ENCODE measurements around the gene A2ML1.
"Not testable (repeated sequence)": the region's sequence is repeated elsewhere in the genome, so short reads cannot be mapped to it uniquely, and the experiment has no call there.

A2ML1 gene

GRCh38 chr12:8822298-8822697 lies at the start of gene A2ML1:
Gene A2ML1 (plus strand): TSS chr12:8822621. CDS start chr12:8822652, 31 bp downstream.
- DNase-seq: no peak

GRCh38 chr12:8773461-8773860 lies 49.0 kb upstream of the A2ML1 start:
- no peak for DNase-seq

- no peak for DNase-seq
These were observed 43.1 kb upstream of the A2ML1 start for GRCh38 chr12:8779281-8779680.

GRCh38 chr12:8779862-8780261 lies 42.6 kb upstream of the A2ML1 start:
- DNase-seq: no peak

- DNase-seq: no peak
These were observed 42.0 kb upstream of the A2ML1 start for GRCh38 chr12:8780389-8780788.

- DNase-seq: no peak
These were observed 40.9 kb upstream of the A2ML1 start for GRCh38 chr12:8781381-8782127.

GRCh38 chr12:8784290-8784888 lies 38.0 kb upstream of the A2ML1 start:
- no peak for DNase-seq

GRCh38 chr12:8785499-8785898 lies 36.9 kb upstream of the A2ML1 start:
- no peak for DNase-seq

- DNase-seq: not testable (repeated sequence)
These were observed 35.2 kb upstream of the A2ML1 start for GRCh38 chr12:8787206-8787605.

- not testable (repeated sequence) for DNase-seq
These were observed 33.7 kb upstream of the A2ML1 start for GRCh38 chr12:8788706-8789105.

- DNase-seq: not testable (repeated sequence)
These were observed 32.9 kb upstream of the A2ML1 start for GRCh38 chr12:8789341-8790013.

- DNase-seq: not testable (repeated sequence)
These were observed 29.2 kb upstream of the A2ML1 start for GRCh38 chr12:8793226-8793625.

GRCh38 chr12:8794611-8795010 lies 27.8 kb upstream of the A2ML1 start:
- DNase-seq: not testable (repeated sequence)

- no peak for DNase-seq
These were observed 25.4 kb upstream of the A2ML1 start for GRCh38 chr12:8796831-8797626.

- not testable (repeated sequence) for DNase-seq
These were observed 21.2 kb upstream of the A2ML1 start for GRCh38 chr12:8801213-8801612.

GRCh38 chr12:8804833-8805232 lies 17.6 kb upstream of the A2ML1 start:
- DNase-seq: not testable (repeated sequence)

- not testable (repeated sequence) for DNase-seq
These were observed 16.9 kb upstream of the A2ML1 start for GRCh38 chr12:8805487-8805886.

- DNase-seq: not testable (repeated sequence)
These were observed 15.3 kb upstream of the A2ML1 start for GRCh38 chr12:8807084-8807483.

- DNase-seq: not testable (repeated sequence)
These were observed 12.3 kb upstream of the A2ML1 start for GRCh38 chr12:8810112-8810511.

GRCh38 chr12:8813572-8814357 lies 8.7 kb upstream of the A2ML1 start:
- no peak for DNase-seq

GRCh38 chr12:8816448-8817050 lies 5.9 kb upstream of the A2ML1 start:
- no peak for DNase-seq

- DNase-seq: no peak
These were observed 4.6 kb upstream of the A2ML1 start for GRCh38 chr12:8817856-8818255.

All from right forelimb (tissue), 1 donor.